ENCODE results near the gene CDHR5.
"Not testable (repeated sequence)": the region's sequence is repeated elsewhere in the genome, so short reads cannot be mapped to it uniquely, and the experiment has no call there.

The CDHR5 gene

GRCh38 chr11:654444-654843, 29.7 kb upstream of the CDHR5 start:
- peaks cover 68% of the 10 kb centered on the region for H3K36me3 Mint-ChIP-seq (ENCODE audit: low read depth)
- not testable (repeated sequence) for H3K27me3 Mint-ChIP-seq; H3K9me3 Mint-ChIP-seq; H3K4me1 Mint-ChIP-seq (ENCODE audit: low read depth); DNase-seq; H3K27ac Mint-ChIP-seq; H3K4me3 Mint-ChIP-seq

GRCh38 chr11:653837-654236, 29.1 kb upstream of the CDHR5 start:
- no peaks in the 10 kb centered on the region for H3K9me3 Mint-ChIP-seq
- no peaks in the 10 kb centered on the region for H3K4me1 Mint-ChIP-seq (ENCODE audit: low read depth)
- peaks cover 69% of the 10 kb centered on the region for H3K36me3 Mint-ChIP-seq (ENCODE audit: low read depth)
- H3K27ac Mint-ChIP-seq = no peak overlapping the region
- H3K4me3 Mint-ChIP-seq = no peak overlapping the region
- DNase-seq = no peak
- no peaks in the 10 kb centered on the region for H3K27me3 Mint-ChIP-seq

- not testable (repeated sequence) for DNase-seq; H3K9me3 Mint-ChIP-seq; H3K27ac Mint-ChIP-seq; H3K4me3 Mint-ChIP-seq; H3K27me3 Mint-ChIP-seq; H3K4me1 Mint-ChIP-seq (ENCODE audit: low read depth)
- peaks cover 67% of the 10 kb centered on the region for H3K36me3 Mint-ChIP-seq (ENCODE audit: low read depth)
These were observed 28.4 kb upstream of the CDHR5 start for GRCh38 chr11:653136-653535.

GRCh38 chr11:650482-650881, 25.7 kb upstream of the CDHR5 start:
- no peaks in the 10 kb centered on the region for H3K27me3 Mint-ChIP-seq
- no peak overlapping the region for H3K27ac Mint-ChIP-seq
- DNase-seq = no peak
- peaks cover 68% of the 10 kb centered on the region for H3K36me3 Mint-ChIP-seq (ENCODE audit: low read depth)
- H3K9me3 Mint-ChIP-seq = no peaks in the 10 kb centered on the region
- no peak overlapping the region for H3K4me3 Mint-ChIP-seq
- H3K4me1 Mint-ChIP-seq (ENCODE audit: low read depth) = peaks cover 2% of the 10 kb centered on the region

GRCh38 chr11:647672-648158, 23.0 kb upstream of the CDHR5 start:
- not testable (repeated sequence) for H3K4me1 Mint-ChIP-seq (ENCODE audit: low read depth); H3K4me3 Mint-ChIP-seq; H3K27me3 Mint-ChIP-seq; DNase-seq; H3K9me3 Mint-ChIP-seq
- H3K27ac Mint-ChIP-seq = peak overlapping the region; percentile 64
- peaks cover 60% of the 10 kb centered on the region for H3K36me3 Mint-ChIP-seq (ENCODE audit: low read depth)

GRCh38 chr11:646214-646613, 21.5 kb upstream of the CDHR5 start:
- Mint-ChIP-seq H3K9me3 (no peaks in the 10 kb centered on the region), H3K36me3 (ENCODE audit: low read depth) (peaks cover 49% of the 10 kb centered on the region), H3K4me1 (ENCODE audit: low read depth) (peaks cover 2% of the 10 kb centered on the region), H3K27me3 (no peaks in the 10 kb centered on the region), H3K27ac (no peak overlapping the region), H3K4me3 (no peak overlapping the region)
- DNase-seq = no peak

- Mint-ChIP-seq H3K27me3 (peaks cover under 1% of the 10 kb centered on the region), H3K4me3 (no peak overlapping the region), H3K27ac (peak overlapping the region; percentile 23), H3K36me3 (ENCODE audit: low read depth) (peaks cover 47% of the 10 kb centered on the region), H3K4me1 (ENCODE audit: low read depth) (peaks cover 2% of the 10 kb centered on the region), H3K9me3 (no peaks in the 10 kb centered on the region)
- no peak for DNase-seq
These were observed 20.8 kb upstream of the CDHR5 start for GRCh38 chr11:645536-645935.

GRCh38 chr11:643849-644738, 19.3 kb upstream of the CDHR5 start:
- Mint-ChIP-seq H3K27me3 (peaks cover 8% of the 10 kb centered on the region), H3K36me3 (ENCODE audit: low read depth) (peaks cover 37% of the 10 kb centered on the region), H3K27ac (no peak overlapping the region), H3K9me3 (no peaks in the 10 kb centered on the region), H3K4me3 (no peak overlapping the region), H3K4me1 (ENCODE audit: low read depth) (peaks cover 5% of the 10 kb centered on the region)
- no peak for DNase-seq

GRCh38 chr11:643366-643765, 18.6 kb upstream of the CDHR5 start:
- Mint-ChIP-seq H3K27me3 (peaks cover 15% of the 10 kb centered on the region), H3K4me3 (no peak overlapping the region), H3K4me1 (ENCODE audit: low read depth) (peaks cover 10% of the 10 kb centered on the region), H3K27ac (no peak overlapping the region), H3K36me3 (ENCODE audit: low read depth) (peaks cover 31% of the 10 kb centered on the region), H3K9me3 (no peaks in the 10 kb centered on the region)
- DNase-seq = no peak

- H3K4me3 Mint-ChIP-seq = no peak overlapping the region
- peaks cover 26% of the 10 kb centered on the region for H3K36me3 Mint-ChIP-seq (ENCODE audit: low read depth)
- H3K27me3 Mint-ChIP-seq = peaks cover 27% of the 10 kb centered on the region
- DNase-seq = no peak
- peaks cover 15% of the 10 kb centered on the region for H3K4me1 Mint-ChIP-seq (ENCODE audit: low read depth)
- no peak overlapping the region for H3K27ac Mint-ChIP-seq
- H3K9me3 Mint-ChIP-seq = no peaks in the 10 kb centered on the region
These were observed 17.1 kb upstream of the CDHR5 start for GRCh38 chr11:641806-642370.

- Mint-ChIP-seq H3K27me3 (peaks cover 42% of the 10 kb centered on the region), H3K36me3 (ENCODE audit: low read depth) (peaks cover 13% of the 10 kb centered on the region), H3K4me1 (ENCODE audit: low read depth) (peaks cover 19% of the 10 kb centered on the region), H3K9me3 (no peaks in the 10 kb centered on the region), H3K4me3 (peak overlapping the region; percentile 4), H3K27ac (peak overlapping the region; percentile 69)
- DNase-seq = no peak
These were observed 15.4 kb upstream of the CDHR5 start for GRCh38 chr11:640021-640706.

- no peak for DNase-seq
- H3K4me1 Mint-ChIP-seq (ENCODE audit: low read depth) = peaks cover 19% of the 10 kb centered on the region
- peaks cover 8% of the 10 kb centered on the region for H3K36me3 Mint-ChIP-seq (ENCODE audit: low read depth)
- no peak overlapping the region for H3K4me3 Mint-ChIP-seq
- no peaks in the 10 kb centered on the region for H3K9me3 Mint-ChIP-seq
- H3K27me3 Mint-ChIP-seq = peaks cover 48% of the 10 kb centered on the region
- H3K27ac Mint-ChIP-seq = no peak overlapping the region
These were observed 14.7 kb upstream of the CDHR5 start for GRCh38 chr11:639332-639955.

GRCh38 chr11:638631-639331, 14.0 kb upstream of the CDHR5 start:
- H3K4me3 Mint-ChIP-seq = no peak overlapping the region
- DNase-seq = no peak
- no peaks in the 10 kb centered on the region for H3K9me3 Mint-ChIP-seq
- H3K4me1 Mint-ChIP-seq (ENCODE audit: low read depth) = peaks cover 19% of the 10 kb centered on the region
- H3K36me3 Mint-ChIP-seq (ENCODE audit: low read depth) = peaks cover 3% of the 10 kb centered on the region
- H3K27me3 Mint-ChIP-seq = peaks cover 49% of the 10 kb centered on the region
- no peak overlapping the region for H3K27ac Mint-ChIP-seq

Measured in activated T-cell treated with anti-CD3 and anti-CD28 coated beads, Interleukin-2, amount 50 U/mL, for 24 hours (primary cell).